Measurements from ENCODE around the gene MED12L.

The MED12L gene

GRCh38 chr3:151182349-151183079, 97.0 kb downstream of the MED12L start:
- no peak for DNase-seq (ENCODE audit: low spot score)

GRCh38 chr3:151183265-151183671, 97.8 kb downstream of the MED12L start:
- no peak for DNase-seq (ENCODE audit: low spot score)

- no peak for DNase-seq (ENCODE audit: low spot score)
Measured at GRCh38 chr3:151191095-151191494, 105.6 kb downstream of the MED12L start.

GRCh38 chr3:151192545-151192944, 107.1 kb downstream of the MED12L start:
- DNase-seq (ENCODE audit: low spot score), result no peak

GRCh38 chr3:151195826-151196225, 110.4 kb downstream of the MED12L start:
- DNase-seq (ENCODE audit: low spot score), result no peak

GRCh38 chr3:151196434-151196833, 111.0 kb downstream of the MED12L start:
- no peak for DNase-seq (ENCODE audit: low spot score)

- DNase-seq (ENCODE audit: low spot score), result no peak
Measured at GRCh38 chr3:151197228-151197627, 111.8 kb downstream of the MED12L start.

GRCh38 chr3:151197981-151198767, 112.7 kb downstream of the MED12L start:
- DNase-seq (ENCODE audit: low spot score), result no peak

- DNase-seq (ENCODE audit: low spot score), result no peak
Measured at GRCh38 chr3:151198849-151199248, 113.4 kb downstream of the MED12L start.

GRCh38 chr3:151199554-151200438, 114.3 kb downstream of the MED12L start:
- DNase-seq (ENCODE audit: low spot score), result no peak

- DNase-seq (ENCODE audit: low spot score), result no peak
Measured at GRCh38 chr3:151200586-151200985, 115.1 kb downstream of the MED12L start.

GRCh38 chr3:151201051-151201730, 115.7 kb downstream of the MED12L start:
- no peak for DNase-seq (ENCODE audit: low spot score)

- no peak for DNase-seq (ENCODE audit: low spot score)
Measured at GRCh38 chr3:151203051-151203420, 117.6 kb downstream of the MED12L start, which contains the start of gene GPR171. TSS of gene GPR171 (minus strand) at chr3:151203216. CDS start at chr3:151199386, 3,830 bp downstream.

- DNase-seq (ENCODE audit: low spot score), result no peak
Measured at GRCh38 chr3:151204530-151205402, 119.3 kb downstream of the MED12L start.

GRCh38 chr3:151205482-151205881, 120.0 kb downstream of the MED12L start:
- DNase-seq (ENCODE audit: low spot score), result no peak

GRCh38 chr3:151206201-151206600, 120.7 kb downstream of the MED12L start:
- no peak for DNase-seq (ENCODE audit: low spot score)

- no peak for DNase-seq (ENCODE audit: low spot score)
Measured at GRCh38 chr3:151209654-151210053, 124.2 kb downstream of the MED12L start.

GRCh38 chr3:151210676-151211381, 125.4 kb downstream of the MED12L start:
- DNase-seq (ENCODE audit: low spot score), result no peak

- no peak for DNase-seq (ENCODE audit: low spot score)
Measured at GRCh38 chr3:151213151-151213550, 127.7 kb downstream of the MED12L start.

GRCh38 chr3:151213881-151214280, 128.4 kb downstream of the MED12L start:
- DNase-seq (ENCODE audit: low spot score), result no peak

All from germinal center (tissue), 1 donor.